ENCODE results near the gene ARL6IP4.

- TF ChIP-seq, protein P1, sequence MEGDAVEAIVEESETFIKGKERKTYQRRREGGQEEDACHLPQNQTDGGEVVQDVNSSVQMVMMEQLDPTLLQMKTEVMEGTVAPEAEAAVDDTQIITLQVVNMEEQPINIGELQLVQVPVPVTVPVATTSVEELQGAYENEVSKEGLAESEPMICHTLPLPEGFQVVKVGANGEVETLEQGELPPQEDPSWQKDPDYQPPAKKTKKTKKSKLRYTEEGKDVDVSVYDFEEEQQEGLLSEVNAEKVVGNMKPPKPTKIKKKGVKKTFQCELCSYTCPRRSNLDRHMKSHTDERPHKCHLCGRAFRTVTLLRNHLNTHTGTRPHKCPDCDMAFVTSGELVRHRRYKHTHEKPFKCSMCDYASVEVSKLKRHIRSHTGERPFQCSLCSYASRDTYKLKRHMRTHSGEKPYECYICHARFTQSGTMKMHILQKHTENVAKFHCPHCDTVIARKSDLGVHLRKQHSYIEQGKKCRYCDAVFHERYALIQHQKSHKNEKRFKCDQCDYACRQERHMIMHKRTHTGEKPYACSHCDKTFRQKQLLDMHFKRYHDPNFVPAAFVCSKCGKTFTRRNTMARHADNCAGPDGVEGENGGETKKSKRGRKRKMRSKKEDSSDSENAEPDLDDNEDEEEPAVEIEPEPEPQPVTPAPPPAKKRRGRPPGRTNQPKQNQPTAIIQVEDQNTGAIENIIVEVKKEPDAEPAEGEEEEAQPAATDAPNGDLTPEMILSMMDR (conservative IDR thresholded peaks at IDR 0.05 in 1 of 2, IDR thresholded peaks at IDR 0.05 in 1 of 2; ENCODE audit: low read depth in 1 of 2, low read length in 2 of 2), result no peak
- TF ChIP-seq EZH2 (IDR thresholded peaks at IDR 0.05; ENCODE audit: low read length, missing control alignments), result no peak
Measured at GRCh38 chr12:122983789-122984515, 3.5 kb downstream of the ARL6IP4 start.

Data from fibroblast of lung (primary cell).